Astrocyte of the spinal cord (primary cell): ENCODE data around the gene ABCB6.

ENCODE experiments used
- DNase-seq: peaks from one replicate; pipeline ENCODE4 v3.0.0; 2011; ENCODE audit warnings: low read depth, low spot score
- H3K4me3 ChIP-seq: 2 replicates; pipeline ENCODE4 v1.5.1; 2011; ENCODE audit warnings: low read depth, mild to moderate bottlenecking, low read length, moderate library complexity
- in situ Hi-C: cut with HindIII; loops from 2 replicates; pipeline ENCODE4 v1.10.0; 2017; ENCODE audit warnings: low sequenced_read_pairs
- TF ChIP-seq, protein P1 (sequence below): IDR thresholded peaks from 2 replicates; pipeline ENCODE4 v1.5.1; 2012; ENCODE audit warnings: low read depth, mild to moderate bottlenecking, low read length, inconsistent platforms

ABCB6 gene

GRCh38 chr2:219184121-219184520 lies 34.6 kb downstream of the ABCB6 start:
- no peak for DNase-seq
- H3K4me3 ChIP-seq: no peak overlapping the region
- TF ChIP-seq, protein P1, sequence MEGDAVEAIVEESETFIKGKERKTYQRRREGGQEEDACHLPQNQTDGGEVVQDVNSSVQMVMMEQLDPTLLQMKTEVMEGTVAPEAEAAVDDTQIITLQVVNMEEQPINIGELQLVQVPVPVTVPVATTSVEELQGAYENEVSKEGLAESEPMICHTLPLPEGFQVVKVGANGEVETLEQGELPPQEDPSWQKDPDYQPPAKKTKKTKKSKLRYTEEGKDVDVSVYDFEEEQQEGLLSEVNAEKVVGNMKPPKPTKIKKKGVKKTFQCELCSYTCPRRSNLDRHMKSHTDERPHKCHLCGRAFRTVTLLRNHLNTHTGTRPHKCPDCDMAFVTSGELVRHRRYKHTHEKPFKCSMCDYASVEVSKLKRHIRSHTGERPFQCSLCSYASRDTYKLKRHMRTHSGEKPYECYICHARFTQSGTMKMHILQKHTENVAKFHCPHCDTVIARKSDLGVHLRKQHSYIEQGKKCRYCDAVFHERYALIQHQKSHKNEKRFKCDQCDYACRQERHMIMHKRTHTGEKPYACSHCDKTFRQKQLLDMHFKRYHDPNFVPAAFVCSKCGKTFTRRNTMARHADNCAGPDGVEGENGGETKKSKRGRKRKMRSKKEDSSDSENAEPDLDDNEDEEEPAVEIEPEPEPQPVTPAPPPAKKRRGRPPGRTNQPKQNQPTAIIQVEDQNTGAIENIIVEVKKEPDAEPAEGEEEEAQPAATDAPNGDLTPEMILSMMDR: no peak
- in situ Hi-C loops: no loop called here

- TF ChIP-seq, protein P1: no peak
- DNase-seq: no peak
- H3K4me3 ChIP-seq: no peak overlapping the region
- in situ Hi-C loops: no loop called here
Observed at GRCh38 chr2:219183151-219183772, 35.5 kb downstream of the ABCB6 start.

GRCh38 chr2:219182331-219183150 lies 36.2 kb downstream of the ABCB6 start:
- in situ Hi-C loops: no loop called here
- H3K4me3 ChIP-seq: no peak overlapping the region
- TF ChIP-seq, protein P1: no peak
- no peak for DNase-seq

- in situ Hi-C loops: no loop called here
- H3K4me3 ChIP-seq: no peak overlapping the region
- TF ChIP-seq, protein P1: no peak
- DNase-seq: no peak
Observed at GRCh38 chr2:219181531-219181930, 37.2 kb downstream of the ABCB6 start.

- H3K4me3 ChIP-seq: no peak overlapping the region
- DNase-seq: no peak
- TF ChIP-seq, protein P1: no peak
- in situ Hi-C loops: no loop called here
Observed at GRCh38 chr2:219180961-219181360, 37.8 kb downstream of the ABCB6 start.

GRCh38 chr2:219179601-219180465 lies 38.9 kb downstream of the ABCB6 start:
- TF ChIP-seq, protein P1: no peak
- no peak for DNase-seq
- no peak overlapping the region for H3K4me3 ChIP-seq
- in situ Hi-C loops: no loop called here
